Islet precursor cell (in vitro differentiated cells): ENCODE measurements around the gene RALGPS1.

Experiments
- DNase-seq: peaks from one replicate; pipeline ENCODE4 v3.0.0-alpha.2; 2018

RALGPS1 gene

DNA sequence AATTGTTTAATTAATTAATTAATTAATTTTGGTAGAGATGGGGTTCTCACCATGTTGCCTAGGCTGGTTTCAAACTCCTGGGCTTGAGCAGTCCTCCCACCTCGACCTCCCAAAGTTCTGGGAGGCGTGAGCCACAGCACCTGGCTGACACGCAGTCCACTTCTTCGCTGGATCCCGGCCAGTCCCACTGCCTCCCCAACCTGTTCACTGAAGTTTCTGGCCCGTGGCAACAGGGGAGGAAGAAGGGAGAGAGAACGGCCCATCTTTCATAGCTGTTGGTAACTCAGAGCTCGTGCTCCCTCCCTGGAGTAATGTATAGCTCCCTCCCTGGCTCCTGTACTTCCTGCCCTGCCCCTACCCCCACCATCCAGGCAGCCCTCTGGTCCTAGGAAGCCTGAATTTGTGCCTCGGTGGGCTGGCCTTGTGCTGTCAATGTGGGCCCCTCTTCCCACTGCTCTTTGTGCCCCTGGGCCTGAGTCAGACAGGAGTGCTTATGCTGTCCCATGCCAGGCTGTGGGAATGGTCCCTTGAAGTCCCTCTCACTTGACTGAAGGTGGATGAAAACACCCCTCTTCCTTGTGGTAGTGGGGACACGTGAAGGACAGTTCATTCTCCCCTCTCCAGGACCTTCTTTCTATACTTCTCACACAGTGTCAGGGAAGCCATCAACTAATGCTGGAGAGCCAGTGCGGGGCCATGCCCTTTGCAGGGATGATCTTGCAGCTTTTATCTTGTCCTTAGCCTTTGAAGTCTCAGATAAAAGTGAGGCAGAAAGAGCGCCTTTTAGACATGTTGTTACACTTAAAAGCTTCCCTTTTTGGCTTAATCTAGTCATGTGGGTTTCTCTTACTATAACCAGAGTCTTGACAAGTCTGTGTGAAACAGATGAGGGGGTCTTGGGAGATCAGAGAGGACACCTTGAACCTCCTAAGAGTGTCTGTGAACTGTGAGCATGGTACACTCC lies 169.8 kb downstream of the RALGPS1 start:
- peak; percentile 44 for DNase-seq

DNA sequence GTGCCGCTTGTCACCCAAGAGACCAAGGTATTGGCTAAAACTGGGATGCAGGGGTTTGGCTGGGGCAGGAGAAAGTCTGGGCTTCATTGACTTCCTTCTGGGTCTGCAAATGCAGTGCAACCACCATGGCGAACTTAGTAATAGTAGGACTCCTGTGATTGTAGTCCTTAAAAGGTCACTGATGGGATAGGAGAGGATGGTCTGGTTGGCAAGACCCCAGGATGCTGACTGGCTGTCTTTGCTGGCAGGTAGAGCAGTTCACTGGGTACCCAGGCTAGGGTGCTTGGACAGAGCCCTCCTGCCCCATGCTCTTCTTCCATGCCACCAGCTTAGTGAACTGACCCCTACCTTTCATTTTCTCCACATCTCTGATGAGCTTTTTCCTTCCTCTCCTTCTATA lies 170.6 kb downstream of the RALGPS1 start:
- DNase-seq, result no peak

GRCh38 chr9:127086771-127087170 lies 172.2 kb downstream of the RALGPS1 start:
- no peak for DNase-seq

DNA sequence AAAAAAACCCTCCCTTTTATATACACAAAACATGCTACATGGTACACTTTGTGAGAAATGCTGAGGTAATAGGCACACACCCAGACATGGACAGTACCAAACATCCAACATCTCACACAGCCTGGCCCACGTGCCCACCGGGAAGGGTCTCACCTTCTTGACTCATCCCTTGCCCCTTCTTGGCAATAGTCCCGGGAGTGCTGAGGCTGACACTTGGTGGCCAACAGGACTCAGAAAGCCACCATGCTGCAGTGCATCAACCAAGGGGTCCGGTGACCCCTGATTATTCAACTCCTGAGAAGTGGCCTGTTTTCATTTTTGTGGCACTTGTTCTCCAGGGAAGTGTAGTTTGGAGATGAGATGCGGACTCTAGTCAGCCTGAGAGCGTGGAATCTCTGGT lies 172.8 kb downstream of the RALGPS1 start:
- peak; percentile 17 for DNase-seq

DNA sequence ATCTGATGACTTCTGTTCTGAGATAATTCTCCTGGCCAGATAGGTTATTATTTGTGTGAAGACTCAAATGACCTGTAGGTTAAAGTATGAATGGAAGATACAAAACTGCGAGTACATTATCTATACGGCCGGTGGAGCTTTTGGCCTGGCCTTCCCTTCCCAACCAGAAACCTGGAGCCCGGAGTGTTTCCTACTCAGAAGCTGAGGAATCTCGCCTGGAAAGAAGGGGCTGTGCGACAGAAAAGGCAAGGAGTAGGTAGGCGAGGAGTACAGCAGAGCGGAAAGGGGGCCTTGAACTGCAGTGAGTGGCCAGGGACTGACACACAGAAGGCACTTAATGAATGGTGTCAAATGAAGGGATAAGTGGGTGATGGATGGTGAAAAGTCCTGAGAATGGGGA lies 173.3 kb downstream of the RALGPS1 start:
- DNase-seq, result peak; percentile 13

DNA sequence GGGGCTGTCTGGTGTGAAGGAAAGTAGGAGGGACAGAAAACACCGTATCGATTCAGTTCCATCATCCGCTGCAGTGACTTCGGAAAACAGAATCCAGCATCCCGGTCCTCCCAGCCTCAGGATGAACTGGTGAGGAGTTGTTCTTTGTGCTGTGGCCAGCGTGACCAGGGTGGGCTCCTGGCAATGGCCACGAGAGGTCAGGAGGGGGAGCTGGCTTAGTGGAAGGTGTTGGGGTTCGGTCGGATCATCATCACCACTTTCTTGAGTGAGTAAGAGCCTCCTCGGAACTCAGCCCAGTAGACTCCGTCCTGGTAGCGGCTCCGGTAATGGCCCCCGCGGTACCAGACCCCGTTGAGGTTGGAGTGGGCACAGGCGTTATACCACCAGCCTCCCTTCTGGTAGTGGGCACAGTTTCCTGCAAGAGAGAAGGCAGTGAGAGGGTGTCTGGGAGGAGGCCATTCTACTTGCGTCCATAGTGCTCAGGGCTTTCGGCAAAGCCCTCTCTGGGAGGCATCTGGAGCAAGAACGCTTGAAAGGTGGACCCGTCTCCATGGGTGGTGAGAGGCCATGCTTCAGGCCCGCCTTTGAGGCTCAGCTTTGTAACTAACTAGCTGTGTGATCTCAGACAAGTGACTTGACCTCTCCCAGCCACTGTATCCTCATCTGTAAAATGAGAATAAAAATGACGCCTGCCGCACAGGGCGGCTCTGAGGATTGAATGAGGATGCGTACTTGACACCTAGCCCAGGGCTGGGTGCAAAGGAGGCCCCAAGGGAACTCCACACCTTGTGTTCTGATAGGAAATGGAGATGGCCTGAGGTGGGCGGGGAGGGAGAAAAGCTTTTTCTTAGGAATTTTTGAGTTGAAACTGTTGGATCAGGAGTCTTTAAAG lies 174.4 kb downstream of the RALGPS1 start:
- DNase-seq, result peak; percentile 38

DNA sequence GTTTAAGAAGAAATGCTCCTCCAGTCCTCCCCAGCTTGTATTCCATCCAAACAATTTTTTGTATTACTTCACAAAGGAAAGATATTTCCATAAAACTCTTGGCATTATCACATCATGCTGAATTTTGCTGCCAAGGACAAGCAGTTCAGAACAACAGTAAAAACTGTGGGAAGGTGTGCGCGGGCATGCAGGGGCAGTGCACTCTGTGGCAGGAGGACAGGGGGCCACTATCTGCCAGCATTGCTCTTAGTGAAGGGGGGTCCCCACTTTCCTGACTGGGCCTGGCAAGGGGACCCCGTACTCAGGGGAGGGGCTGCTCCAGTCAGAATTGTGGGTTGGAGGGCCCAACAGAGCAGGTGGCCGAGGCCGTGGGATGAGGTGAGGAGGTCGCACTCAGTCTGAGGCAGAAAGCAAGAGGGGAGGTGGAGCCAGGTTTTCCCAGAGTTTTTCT lies 175.1 kb downstream of the RALGPS1 start:
- no peak for DNase-seq

DNA sequence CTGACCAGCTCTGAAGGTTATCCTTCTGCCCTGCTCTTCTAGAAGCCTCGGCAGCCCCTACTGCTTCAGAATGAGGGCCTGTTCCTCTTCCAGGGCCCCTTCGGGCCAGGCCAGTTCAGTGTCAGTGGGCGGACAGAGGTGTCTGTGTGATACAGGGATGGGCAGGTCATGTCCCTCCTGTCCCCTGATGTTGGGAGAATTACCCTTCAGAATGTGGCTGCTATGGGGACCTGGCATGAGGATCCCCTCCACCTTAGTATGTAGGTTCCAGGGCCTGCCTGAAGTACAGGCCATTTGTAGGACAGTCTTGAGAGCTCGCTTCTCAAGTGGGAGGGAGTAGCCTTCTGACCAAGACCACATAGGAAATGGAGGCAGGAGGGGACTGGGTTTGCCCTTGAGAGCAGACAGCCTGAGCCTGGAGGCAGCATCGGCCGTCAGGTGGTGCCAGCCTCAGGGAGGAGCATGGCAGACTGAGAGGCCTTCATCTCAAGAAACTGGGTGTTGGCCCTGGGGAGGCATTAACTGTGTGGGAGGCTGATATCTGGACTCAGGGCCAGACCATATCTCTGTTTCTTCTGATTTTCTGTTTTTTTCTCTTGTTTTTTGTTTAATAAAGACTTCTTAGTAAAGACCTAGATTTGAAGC lies 175.9 kb downstream of the RALGPS1 start:
- peak; percentile 40 for DNase-seq

DNA sequence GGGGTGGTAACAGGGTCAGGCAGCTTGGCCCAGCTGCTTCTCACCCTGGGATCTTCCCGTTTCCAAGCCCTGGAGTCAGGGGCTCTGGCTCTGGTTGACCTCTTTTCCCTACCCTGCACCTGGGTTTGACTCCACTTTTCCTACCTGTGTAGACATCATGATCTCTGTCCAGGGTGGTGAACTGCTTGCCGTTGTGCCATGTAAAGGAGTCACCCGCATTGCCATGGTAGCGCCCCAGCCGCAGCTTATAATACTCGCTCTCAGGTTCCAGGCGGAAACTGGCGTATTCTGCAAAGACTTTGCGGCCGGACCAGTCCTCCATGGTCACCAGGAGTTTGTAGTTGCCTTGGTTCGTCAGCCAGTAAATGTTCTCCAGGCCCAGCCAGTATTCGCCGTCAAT lies 176.9 kb downstream of the RALGPS1 start:
- peak; percentile 38 for DNase-seq

DNA sequence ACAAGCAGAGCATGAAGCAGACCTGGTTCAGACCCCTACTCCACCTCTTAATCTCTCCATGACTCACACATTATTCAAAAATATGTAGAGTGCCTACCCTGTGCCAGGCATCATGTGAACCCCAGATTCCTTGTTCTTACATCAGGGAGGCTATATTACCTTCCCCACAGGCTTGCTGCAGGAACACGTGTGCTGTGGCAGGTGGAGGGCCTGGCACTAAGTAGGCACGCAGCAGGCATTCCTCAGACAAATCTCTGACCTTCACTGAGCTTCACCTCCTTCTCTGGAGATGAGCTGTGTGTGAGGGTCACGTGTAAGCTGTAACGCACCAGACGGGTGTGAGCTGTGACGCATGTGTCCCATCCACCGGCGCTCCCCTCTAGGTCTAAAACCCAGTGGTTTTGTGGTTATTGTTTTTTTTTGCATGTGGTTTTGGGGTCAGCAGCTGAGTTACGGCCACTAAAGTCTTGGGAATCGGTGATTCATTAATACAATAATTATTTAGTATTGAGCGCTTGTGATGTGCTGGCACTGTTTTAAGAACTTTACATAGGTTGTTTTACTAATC lies 177.5 kb downstream of the RALGPS1 start:
- peak; percentile 15 for DNase-seq

GRCh38 chr9:127093319-127094020 lies 178.9 kb downstream of the RALGPS1 start:
- DNase-seq, result peak; percentile 50

- DNase-seq, result peak; percentile 42
These were observed 180.8 kb downstream of the RALGPS1 start for GRCh38 chr9:127095411-127095810.

DNA sequence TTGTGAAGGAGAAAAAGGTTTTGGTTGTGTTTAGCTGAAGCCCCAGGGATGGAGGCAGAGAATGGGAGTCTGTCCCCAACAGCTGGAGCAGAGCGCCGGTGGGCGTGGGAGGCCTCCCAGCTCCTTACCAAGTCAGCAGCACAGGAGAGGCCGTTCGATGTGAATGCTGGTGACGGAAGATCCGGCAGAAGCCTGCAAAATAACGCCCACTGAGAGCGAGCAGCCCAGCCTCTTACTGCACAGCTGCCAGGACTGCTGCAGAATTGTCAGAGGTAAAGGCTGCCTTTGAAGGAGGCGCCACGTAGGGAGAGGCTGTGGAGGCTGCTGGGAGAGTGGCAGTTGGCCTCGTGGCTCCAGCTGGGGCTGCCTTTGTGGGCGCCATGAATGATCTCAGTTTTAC lies 181.6 kb downstream of the RALGPS1 start:
- no peak for DNase-seq

DNA sequence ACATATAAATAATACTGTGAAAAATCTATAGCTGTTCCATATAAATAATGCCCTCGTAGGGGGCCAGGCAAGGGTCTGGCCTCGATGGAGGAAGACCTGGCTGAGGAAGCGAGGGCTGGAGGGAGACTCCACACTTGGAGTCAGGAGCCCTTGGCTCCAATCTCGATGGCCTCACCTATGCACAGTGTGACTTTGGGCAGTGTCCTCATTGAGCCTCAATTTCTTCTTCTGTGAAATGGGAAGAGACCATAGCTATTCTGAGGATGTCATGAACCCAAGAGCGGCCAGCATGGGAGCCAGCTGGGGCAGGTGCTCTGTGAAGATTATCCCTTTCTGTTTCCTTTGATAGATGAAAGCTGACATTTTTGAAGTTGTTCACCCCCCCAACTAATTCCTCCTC lies 183.1 kb downstream of the RALGPS1 start:
- DNase-seq, result no peak

GRCh38 chr9:127098916-127099553 lies 184.5 kb downstream of the RALGPS1 start:
- DNase-seq, result no peak

GRCh38 chr9:127099664-127100063 lies 185.1 kb downstream of the RALGPS1 start:
- no peak for DNase-seq

- DNase-seq, result no peak
These were observed 187.6 kb downstream of the RALGPS1 start for GRCh38 chr9:127102176-127102575.

DNA sequence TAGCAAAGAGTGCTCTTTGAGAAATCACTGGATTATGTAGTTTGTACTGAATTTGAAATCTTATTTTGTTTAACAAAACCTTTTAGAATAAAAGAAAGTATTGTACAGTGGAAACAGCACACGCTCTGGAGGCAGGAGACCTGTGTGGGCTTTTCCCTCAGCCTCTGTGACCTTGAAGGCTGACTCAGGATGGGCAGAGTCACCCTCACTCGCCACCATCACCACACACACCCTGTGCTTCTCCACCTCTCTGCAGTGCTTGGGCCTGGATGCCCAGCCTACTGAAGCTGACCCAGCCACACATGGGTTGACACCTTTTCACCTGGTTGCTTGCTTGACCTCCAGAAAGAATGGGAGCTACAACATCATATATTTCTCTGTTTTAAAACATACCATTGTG lies 188.2 kb downstream of the RALGPS1 start:
- no peak for DNase-seq

- peak; percentile 87 for DNase-seq
These were observed 190.2 kb downstream of the RALGPS1 start for GRCh38 chr9:127104581-127105311.

DNA sequence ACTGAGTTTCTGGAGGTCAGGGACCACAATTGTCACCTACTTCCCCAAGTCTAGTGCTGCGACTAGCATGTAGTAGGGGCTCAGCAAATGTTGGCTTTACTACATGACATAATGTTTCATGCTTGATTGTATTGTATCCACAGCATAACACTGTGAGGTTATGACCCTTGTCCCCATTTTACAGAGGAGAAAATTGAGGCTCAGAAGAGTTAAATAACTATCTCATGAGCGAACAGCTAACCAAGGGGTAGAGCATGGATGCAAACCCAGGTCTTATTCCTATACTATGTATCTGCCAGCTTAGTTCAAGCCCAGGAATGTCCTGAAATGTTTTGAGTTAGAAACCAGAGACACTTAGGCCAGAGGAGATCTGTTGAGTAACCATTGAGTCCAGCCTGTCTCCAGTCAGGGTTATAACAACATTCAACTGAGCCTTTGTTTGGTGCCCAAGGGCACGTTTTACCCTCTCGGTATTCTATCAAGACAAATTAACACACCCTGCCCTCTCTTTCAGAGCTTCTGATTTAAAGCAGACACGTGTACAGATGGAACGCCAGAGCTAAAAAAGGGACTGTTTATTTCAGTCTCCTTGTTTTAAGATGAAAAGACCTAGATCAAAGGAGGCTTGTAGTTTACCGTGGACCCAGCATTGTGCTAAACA lies 191.4 kb downstream of the RALGPS1 start:
- no peak for DNase-seq
